WTC11 (cell line): ENCODE data around the gene PRKN. TPM values are rescaled to one million over a fixed set of nuclear protein-coding genes. Genes with fewer than 3 reads are reported as not detected.

Source experiments
- ATAC-seq: fragments of 200-7000 bp; cut with Tn5 transposase; 2 replicates; pipeline ENCODE4 v1.10.0; 2021; ENCODE audit warnings: mild to moderate bottlenecking, moderate library complexity
- CTCF ChIA-PET: fragments of 300-600 bp; sonication (Branson Sonifier 250); formaldehyde crosslinking; loops from one replicate; lab custom pipeline; 2021; ENCODE audit warnings: antibody characterized with exemption; lab: Charles Lee
- POLR2A ChIA-PET: fragments of 350-600 bp; sonication (Branson Sonifier 250); formaldehyde crosslinking; loops from one replicate; lab custom pipeline; 2021; ENCODE audit warnings: antibody characterized with exemption; lab: Charles Lee
- DNase-seq: peaks from one replicate; pipeline ENCODE4 v3.0.0; 2021; ENCODE audit warnings: low spot score
- H3K27ac Mint-ChIP-seq: 2 replicates; pipeline ENCODE4 v1.8.0; 2021; ENCODE audit warnings: mixed read lengths
- H3K27me3 Mint-ChIP-seq: 2 replicates; pipeline ENCODE4 v1.8.0; 2021; ENCODE audit warnings: low read depth, mild to moderate bottlenecking, moderate library complexity, mixed read lengths
- H3K36me3 Mint-ChIP-seq: 2 replicates; pipeline ENCODE4 v1.8.0; 2021; ENCODE audit warnings: mixed read lengths
- H3K4me1 Mint-ChIP-seq: 2 replicates; pipeline ENCODE4 v1.8.0; 2022; ENCODE audit warnings: mixed read lengths
- H3K4me3 Mint-ChIP-seq: 2 replicates; pipeline ENCODE4 v1.8.0; 2021; ENCODE audit warnings: mild to moderate bottlenecking, moderate library complexity, mixed read lengths
- H3K9me3 Mint-ChIP-seq: 2 replicates; pipeline ENCODE4 v1.8.0; 2021; ENCODE audit warnings: mixed read lengths
- E2F1 ChIP-seq: sonication (generic); formaldehyde crosslinking; IDR thresholded peaks from 2 replicates; pipeline ENCODE4 v1.8.0; 2022; ENCODE audit warnings: mild to moderate bottlenecking, missing genetic modification reagents
- ERG ChIP-seq: fragments of 250-450 bp; sonication (Bioruptor Pico); IDR thresholded peaks from 2 replicates; pipeline ENCODE4 v1.8.0; 2021; ENCODE audit warnings: mild to moderate bottlenecking
- ESRRA ChIP-seq: sonication (generic); formaldehyde crosslinking; IDR thresholded peaks from 2 replicates; pipeline ENCODE4 v1.8.1; 2022; ENCODE audit warnings: mild to moderate bottlenecking, missing genetic modification reagents, borderline replicate concordance
- ETV6 ChIP-seq: sonication (generic); formaldehyde crosslinking; IDR thresholded peaks from 2 replicates; pipeline ENCODE4 v1.8.1; 2022; ENCODE audit warnings: mild to moderate bottlenecking, missing genetic modification reagents
- HMGA2 ChIP-seq: fragments of 250-450 bp; sonication (Bioruptor Pico); IDR thresholded peaks from 2 replicates; pipeline ENCODE4 v1.4.0; 2021; ENCODE audit warnings: mild to moderate bottlenecking, moderate library complexity
- MLX ChIP-seq: sonication (generic); formaldehyde crosslinking; IDR thresholded peaks from 2 replicates; pipeline ENCODE4 v1.8.1; 2023; ENCODE audit warnings: mild to moderate bottlenecking, missing genetic modification reagents, moderate library complexity
- MYBL2 ChIP-seq: sonication (generic); formaldehyde crosslinking; IDR thresholded peaks from 2 replicates; pipeline ENCODE4 v1.8.1; 2023; ENCODE audit warnings: mild to moderate bottlenecking, moderate library complexity, missing genetic modification reagents
- NFYB ChIP-seq: sonication (generic); formaldehyde crosslinking; conservative IDR thresholded peaks from 2 replicates; pipeline ENCODE4 v1.8.0; 2022; ENCODE audit warnings: low read depth, missing genetic modification reagents
- NR2C2 ChIP-seq: sonication (generic); formaldehyde crosslinking; IDR thresholded peaks from 2 replicates; pipeline ENCODE4 v1.8.0; 2022; ENCODE audit warnings: mild to moderate bottlenecking, missing genetic modification reagents
- SMAD3 ChIP-seq: sonication (generic); formaldehyde crosslinking; IDR thresholded peaks from 2 replicates; pipeline ENCODE4 v1.8.0; 2022; ENCODE audit warnings: missing genetic modification reagents, mild to moderate bottlenecking, borderline replicate concordance
- TCF7 ChIP-seq: sonication (generic); formaldehyde crosslinking; IDR thresholded peaks from 2 replicates; pipeline ENCODE4 v1.8.0; 2022; ENCODE audit warnings: mild to moderate bottlenecking, low read depth, missing genetic modification reagents, moderate library complexity
- ZNF121 ChIP-seq: sonication (generic); formaldehyde crosslinking; IDR thresholded peaks from 2 replicates; pipeline ENCODE4 v1.8.0; 2023; ENCODE audit warnings: missing genetic modification reagents
- ZNF219 ChIP-seq: sonication (generic); formaldehyde crosslinking; IDR thresholded peaks from 2 replicates; pipeline ENCODE4 v1.8.0; 2023; ENCODE audit warnings: missing genetic modification reagents, mild to moderate bottlenecking, borderline replicate concordance
- ZNF317 ChIP-seq: sonication (generic); formaldehyde crosslinking; IDR thresholded peaks from 2 replicates; pipeline ENCODE4 v1.8.1; 2023; ENCODE audit warnings: low read depth, mild to moderate bottlenecking, moderate library complexity, missing genetic modification reagents, borderline replicate concordance
- ZNF423 ChIP-seq: fragments of 250-450 bp; sonication (Bioruptor Pico); IDR thresholded peaks from 2 replicates; pipeline ENCODE4 v2.1.2; 2022; ENCODE audit warnings: mild to moderate bottlenecking, moderate library complexity
- total RNA-seq: library from RNA; stranded (reverse); gene quantifications from 3 replicates; pipeline ENCODE4 v1.2.3, GENCODE V29; 2021
- TF ChIP-seq, protein P1 (sequence below): fragments of 250-450 bp; sonication (Bioruptor Pico); IDR thresholded peaks from 2 replicates; pipeline ENCODE4 v1.9.0; 2021; ENCODE audit warnings: mild to moderate bottlenecking, borderline replicate concordance
- TF ChIP-seq, protein P2 (sequence below): sonication (generic); formaldehyde crosslinking; conservative IDR thresholded peaks from 2 replicates; pipeline ENCODE4 v1.8.1; 2023; ENCODE audit warnings: mild to moderate bottlenecking, low read depth, missing genetic modification reagents, moderate library complexity
- TF ChIP-seq, protein P3 (sequence below): fragments of 250-450 bp; sonication (Bioruptor Pico); IDR thresholded peaks from 2 replicates; pipeline ENCODE4 v1.9.0; 2021; ENCODE audit warnings: mild to moderate bottlenecking
- TF ChIP-seq, protein P4 (sequence below): sonication (generic); formaldehyde crosslinking; IDR thresholded peaks from 2 replicates; pipeline ENCODE4 v1.8.0; 2023; ENCODE audit warnings: mild to moderate bottlenecking, missing genetic modification reagents

PRKN gene
- total RNA-seq, 1 experiment from 2014 or later, result 0.59 TPM

- TF ChIP-seq, protein P1, sequence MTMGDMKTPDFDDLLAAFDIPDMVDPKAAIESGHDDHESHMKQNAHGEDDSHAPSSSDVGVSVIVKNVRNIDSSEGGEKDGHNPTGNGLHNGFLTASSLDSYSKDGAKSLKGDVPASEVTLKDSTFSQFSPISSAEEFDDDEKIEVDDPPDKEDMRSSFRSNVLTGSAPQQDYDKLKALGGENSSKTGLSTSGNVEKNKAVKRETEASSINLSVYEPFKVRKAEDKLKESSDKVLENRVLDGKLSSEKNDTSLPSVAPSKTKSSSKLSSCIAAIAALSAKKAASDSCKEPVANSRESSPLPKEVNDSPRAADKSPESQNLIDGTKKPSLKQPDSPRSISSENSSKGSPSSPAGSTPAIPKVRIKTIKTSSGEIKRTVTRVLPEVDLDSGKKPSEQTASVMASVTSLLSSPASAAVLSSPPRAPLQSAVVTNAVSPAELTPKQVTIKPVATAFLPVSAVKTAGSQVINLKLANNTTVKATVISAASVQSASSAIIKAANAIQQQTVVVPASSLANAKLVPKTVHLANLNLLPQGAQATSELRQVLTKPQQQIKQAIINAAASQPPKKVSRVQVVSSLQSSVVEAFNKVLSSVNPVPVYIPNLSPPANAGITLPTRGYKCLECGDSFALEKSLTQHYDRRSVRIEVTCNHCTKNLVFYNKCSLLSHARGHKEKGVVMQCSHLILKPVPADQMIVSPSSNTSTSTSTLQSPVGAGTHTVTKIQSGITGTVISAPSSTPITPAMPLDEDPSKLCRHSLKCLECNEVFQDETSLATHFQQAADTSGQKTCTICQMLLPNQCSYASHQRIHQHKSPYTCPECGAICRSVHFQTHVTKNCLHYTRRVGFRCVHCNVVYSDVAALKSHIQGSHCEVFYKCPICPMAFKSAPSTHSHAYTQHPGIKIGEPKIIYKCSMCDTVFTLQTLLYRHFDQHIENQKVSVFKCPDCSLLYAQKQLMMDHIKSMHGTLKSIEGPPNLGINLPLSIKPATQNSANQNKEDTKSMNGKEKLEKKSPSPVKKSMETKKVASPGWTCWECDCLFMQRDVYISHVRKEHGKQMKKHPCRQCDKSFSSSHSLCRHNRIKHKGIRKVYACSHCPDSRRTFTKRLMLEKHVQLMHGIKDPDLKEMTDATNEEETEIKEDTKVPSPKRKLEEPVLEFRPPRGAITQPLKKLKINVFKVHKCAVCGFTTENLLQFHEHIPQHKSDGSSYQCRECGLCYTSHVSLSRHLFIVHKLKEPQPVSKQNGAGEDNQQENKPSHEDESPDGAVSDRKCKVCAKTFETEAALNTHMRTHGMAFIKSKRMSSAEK, result no peak
- TF ChIP-seq, protein P2, sequence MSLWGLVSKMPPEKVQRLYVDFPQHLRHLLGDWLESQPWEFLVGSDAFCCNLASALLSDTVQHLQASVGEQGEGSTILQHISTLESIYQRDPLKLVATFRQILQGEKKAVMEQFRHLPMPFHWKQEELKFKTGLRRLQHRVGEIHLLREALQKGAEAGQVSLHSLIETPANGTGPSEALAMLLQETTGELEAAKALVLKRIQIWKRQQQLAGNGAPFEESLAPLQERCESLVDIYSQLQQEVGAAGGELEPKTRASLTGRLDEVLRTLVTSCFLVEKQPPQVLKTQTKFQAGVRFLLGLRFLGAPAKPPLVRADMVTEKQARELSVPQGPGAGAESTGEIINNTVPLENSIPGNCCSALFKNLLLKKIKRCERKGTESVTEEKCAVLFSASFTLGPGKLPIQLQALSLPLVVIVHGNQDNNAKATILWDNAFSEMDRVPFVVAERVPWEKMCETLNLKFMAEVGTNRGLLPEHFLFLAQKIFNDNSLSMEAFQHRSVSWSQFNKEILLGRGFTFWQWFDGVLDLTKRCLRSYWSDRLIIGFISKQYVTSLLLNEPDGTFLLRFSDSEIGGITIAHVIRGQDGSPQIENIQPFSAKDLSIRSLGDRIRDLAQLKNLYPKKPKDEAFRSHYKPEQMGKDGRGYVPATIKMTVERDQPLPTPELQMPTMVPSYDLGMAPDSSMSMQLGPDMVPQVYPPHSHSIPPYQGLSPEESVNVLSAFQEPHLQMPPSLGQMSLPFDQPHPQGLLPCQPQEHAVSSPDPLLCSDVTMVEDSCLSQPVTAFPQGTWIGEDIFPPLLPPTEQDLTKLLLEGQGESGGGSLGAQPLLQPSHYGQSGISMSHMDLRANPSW (CRISPR knock-in tag), result no peak
- no peak for TF ChIP-seq ZNF423 (CRISPR knock-in tag)
Observed at GRCh38 chr6:161453558-161453957, 1274.0 kb downstream of the PRKN start (continued).

DNA sequence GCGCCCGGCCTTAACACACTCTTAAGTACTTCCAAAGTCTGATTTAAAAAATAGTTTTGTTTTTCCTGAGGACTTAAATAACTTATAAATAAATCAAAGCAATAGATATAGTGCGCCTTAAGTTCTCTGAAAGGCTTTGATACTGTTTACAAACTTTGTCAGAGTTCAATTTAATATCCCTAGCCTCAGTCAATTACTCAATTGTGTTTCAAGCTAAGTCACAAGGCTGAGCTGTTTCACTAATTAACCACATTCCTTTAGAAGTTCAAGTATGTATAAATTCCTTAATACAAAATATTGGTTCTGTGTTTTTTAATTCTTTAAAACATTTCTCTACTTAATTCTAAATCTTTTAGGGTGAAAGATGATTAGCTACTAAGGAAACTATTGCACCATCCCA, 1275.3 kb downstream of the PRKN start:
- Mint-ChIP-seq H3K4me1 (no peaks in the 10 kb centered on the region), H3K27ac (no peak overlapping the region), H3K4me3 (no peak overlapping the region), H3K27me3 (no peaks in the 10 kb centered on the region; the same call in 1 of the 2 replicates), H3K9me3 (peaks cover 3% of the 10 kb centered on the region; the same call in 1 of the 2 replicates), H3K36me3 (no peaks in the 10 kb centered on the region)
- ATAC-seq, result no peak
- ChIA-PET POLR2A (no interaction called here), CTCF (no interaction called here)
- no peak for DNase-seq
- TF ChIP-seq NFYB (CRISPR knock-in tag), result no peak
- TF ChIP-seq TCF7 (CRISPR knock-in tag), result no peak
- no peak for TF ChIP-seq ZNF317
- no peak for TF ChIP-seq SMAD3 (CRISPR knock-in tag)
- no peak for TF ChIP-seq HMGA2
- TF ChIP-seq ERG, result no peak
- no peak for TF ChIP-seq MLX (CRISPR knock-in tag)
- no peak for TF ChIP-seq ZNF219
- TF ChIP-seq, protein P3, sequence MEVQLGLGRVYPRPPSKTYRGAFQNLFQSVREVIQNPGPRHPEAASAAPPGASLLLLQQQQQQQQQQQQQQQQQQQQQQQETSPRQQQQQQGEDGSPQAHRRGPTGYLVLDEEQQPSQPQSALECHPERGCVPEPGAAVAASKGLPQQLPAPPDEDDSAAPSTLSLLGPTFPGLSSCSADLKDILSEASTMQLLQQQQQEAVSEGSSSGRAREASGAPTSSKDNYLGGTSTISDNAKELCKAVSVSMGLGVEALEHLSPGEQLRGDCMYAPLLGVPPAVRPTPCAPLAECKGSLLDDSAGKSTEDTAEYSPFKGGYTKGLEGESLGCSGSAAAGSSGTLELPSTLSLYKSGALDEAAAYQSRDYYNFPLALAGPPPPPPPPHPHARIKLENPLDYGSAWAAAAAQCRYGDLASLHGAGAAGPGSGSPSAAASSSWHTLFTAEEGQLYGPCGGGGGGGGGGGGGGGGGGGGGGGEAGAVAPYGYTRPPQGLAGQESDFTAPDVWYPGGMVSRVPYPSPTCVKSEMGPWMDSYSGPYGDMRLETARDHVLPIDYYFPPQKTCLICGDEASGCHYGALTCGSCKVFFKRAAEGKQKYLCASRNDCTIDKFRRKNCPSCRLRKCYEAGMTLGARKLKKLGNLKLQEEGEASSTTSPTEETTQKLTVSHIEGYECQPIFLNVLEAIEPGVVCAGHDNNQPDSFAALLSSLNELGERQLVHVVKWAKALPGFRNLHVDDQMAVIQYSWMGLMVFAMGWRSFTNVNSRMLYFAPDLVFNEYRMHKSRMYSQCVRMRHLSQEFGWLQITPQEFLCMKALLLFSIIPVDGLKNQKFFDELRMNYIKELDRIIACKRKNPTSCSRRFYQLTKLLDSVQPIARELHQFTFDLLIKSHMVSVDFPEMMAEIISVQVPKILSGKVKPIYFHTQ (CRISPR knock-in tag), result no peak
- no peak for TF ChIP-seq ZNF121 (CRISPR knock-in tag)
- no peak for TF ChIP-seq ESRRA (CRISPR knock-in tag)
- no peak for TF ChIP-seq ETV6 (CRISPR knock-in tag)
- no peak for TF ChIP-seq E2F1 (CRISPR knock-in tag)
- TF ChIP-seq, protein P4, sequence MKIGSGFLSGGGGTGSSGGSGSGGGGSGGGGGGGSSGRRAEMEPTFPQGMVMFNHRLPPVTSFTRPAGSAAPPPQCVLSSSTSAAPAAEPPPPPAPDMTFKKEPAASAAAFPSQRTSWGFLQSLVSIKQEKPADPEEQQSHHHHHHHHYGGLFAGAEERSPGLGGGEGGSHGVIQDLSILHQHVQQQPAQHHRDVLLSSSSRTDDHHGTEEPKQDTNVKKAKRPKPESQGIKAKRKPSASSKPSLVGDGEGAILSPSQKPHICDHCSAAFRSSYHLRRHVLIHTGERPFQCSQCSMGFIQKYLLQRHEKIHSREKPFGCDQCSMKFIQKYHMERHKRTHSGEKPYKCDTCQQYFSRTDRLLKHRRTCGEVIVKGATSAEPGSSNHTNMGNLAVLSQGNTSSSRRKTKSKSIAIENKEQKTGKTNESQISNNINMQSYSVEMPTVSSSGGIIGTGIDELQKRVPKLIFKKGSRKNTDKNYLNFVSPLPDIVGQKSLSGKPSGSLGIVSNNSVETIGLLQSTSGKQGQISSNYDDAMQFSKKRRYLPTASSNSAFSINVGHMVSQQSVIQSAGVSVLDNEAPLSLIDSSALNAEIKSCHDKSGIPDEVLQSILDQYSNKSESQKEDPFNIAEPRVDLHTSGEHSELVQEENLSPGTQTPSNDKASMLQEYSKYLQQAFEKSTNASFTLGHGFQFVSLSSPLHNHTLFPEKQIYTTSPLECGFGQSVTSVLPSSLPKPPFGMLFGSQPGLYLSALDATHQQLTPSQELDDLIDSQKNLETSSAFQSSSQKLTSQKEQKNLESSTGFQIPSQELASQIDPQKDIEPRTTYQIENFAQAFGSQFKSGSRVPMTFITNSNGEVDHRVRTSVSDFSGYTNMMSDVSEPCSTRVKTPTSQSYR (CRISPR knock-in tag), result no peak
- TF ChIP-seq NR2C2 (CRISPR knock-in tag), result no peak
- no peak for TF ChIP-seq MYBL2 (CRISPR knock-in tag)
